Spleen (tissue), 7 donors: ENCODE measurements around the gene ARSB.

Experiments
- POLR2A ChIP-seq, 3 donors: fragments of 450-650 bp; IDR thresholded peaks; one replicate each; pipeline ENCODE4 v1.5.1; 2017; ENCODE audit warnings: antibody characterized with exemption in 3 of 3, mild to moderate bottlenecking in 1 of 3
- POLR2AphosphoS5 ChIP-seq, 3 donors: sonication (generic); formaldehyde crosslinking; IDR thresholded peaks; one replicate each; pipeline ENCODE4 v1.5.1; 2017; ENCODE audit warnings: antibody characterized with exemption in 3 of 3
- TF ChIP-seq, protein P1 (sequence below), 11 experiments: fragments of 200-600 bp in 7 of 11; fragments of 450-650 bp in 4 of 11; sonication (generic) in 4 of 11; IDR thresholded peaks in 8 of 11; conservative IDR thresholded peaks in 3 of 11; 1 replicate in 7 of 11; 2 replicates in 4 of 11; pipeline versions ENCODE4 v1.4.0 to v1.8.0; 2016 to 2021; ENCODE audit warnings: antibody characterized with exemption in 11 of 11, inconsistent platforms in 4 of 11, mild to moderate bottlenecking in 1 of 11
- donor health status: DM: no; HTN: no; CAD: no; lungs with moderate emphysema.
- donor health status: DM: no; HTN: no; CAD: no.
- donor health status: DM: no; HTN: no; CAD: no.

DNA sequence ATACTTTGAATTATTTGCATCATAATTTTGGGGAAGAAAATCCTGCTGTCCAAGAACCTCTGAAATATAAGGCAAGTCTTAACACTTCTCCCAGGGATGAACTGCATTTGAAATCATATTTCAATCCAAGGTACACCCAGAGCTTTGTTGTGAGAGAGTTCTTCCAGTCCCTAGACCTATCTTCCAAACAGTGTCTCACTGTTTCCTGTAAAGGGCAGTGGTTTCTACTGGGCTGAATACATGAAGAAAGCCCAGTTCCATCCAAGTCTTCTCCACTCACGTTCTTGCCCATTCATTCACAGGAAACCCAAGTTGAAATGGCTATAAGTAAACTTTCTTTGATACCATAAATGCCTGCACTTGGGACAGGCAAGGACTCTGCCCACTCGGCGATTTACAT is 228.3 kb downstream of the ARSB start:
- TF ChIP-seq, protein P1, sequence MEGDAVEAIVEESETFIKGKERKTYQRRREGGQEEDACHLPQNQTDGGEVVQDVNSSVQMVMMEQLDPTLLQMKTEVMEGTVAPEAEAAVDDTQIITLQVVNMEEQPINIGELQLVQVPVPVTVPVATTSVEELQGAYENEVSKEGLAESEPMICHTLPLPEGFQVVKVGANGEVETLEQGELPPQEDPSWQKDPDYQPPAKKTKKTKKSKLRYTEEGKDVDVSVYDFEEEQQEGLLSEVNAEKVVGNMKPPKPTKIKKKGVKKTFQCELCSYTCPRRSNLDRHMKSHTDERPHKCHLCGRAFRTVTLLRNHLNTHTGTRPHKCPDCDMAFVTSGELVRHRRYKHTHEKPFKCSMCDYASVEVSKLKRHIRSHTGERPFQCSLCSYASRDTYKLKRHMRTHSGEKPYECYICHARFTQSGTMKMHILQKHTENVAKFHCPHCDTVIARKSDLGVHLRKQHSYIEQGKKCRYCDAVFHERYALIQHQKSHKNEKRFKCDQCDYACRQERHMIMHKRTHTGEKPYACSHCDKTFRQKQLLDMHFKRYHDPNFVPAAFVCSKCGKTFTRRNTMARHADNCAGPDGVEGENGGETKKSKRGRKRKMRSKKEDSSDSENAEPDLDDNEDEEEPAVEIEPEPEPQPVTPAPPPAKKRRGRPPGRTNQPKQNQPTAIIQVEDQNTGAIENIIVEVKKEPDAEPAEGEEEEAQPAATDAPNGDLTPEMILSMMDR (IDR thresholded peaks at IDR 0.05 in 8 of 11, conservative IDR thresholded peaks at IDR 0.05 in 3 of 11) = no peak
- no peak for TF ChIP-seq POLR2A (IDR thresholded peaks at IDR 0.05)
- TF ChIP-seq POLR2AphosphoS5 (IDR thresholded peaks at IDR 0.05) = no peak
